IMR-90 (cell line): Measurements from ENCODE around the gene FSIP1. TPM values are rescaled to one million over a fixed set of nuclear protein-coding genes. Genes with fewer than 3 reads are reported as not detected.

Experiments used
- ATAC-seq: fragments of 200-7000 bp; cut with Tn5 transposase; 2 replicates; pipeline ENCODE4 v1.9.1; 2020; ENCODE audit warnings: low read depth, mild to moderate bottlenecking, moderate library complexity
- BruUV-seq: library from RNA; stranded (reverse); fragments of 400-500 nt; replicated peaks from 2 replicates; lab custom pipeline; 2021; lab: Mats Ljungman, UMichigan
- CTCF ChIA-PET: fragments of 300-600 bp; formaldehyde crosslinking; extraction: SDS; loops from one replicate; lab custom pipeline; 2021; ENCODE audit warnings: antibody characterized with exemption; lab: Yijun Ruan, JAX
- POLR2A ChIA-PET: fragments of 300-600 bp; sonication (Branson Sonifier 250); formaldehyde crosslinking; loops from one replicate; lab custom pipeline; 2022; ENCODE audit warnings: antibody characterized with exemption; ENCODE audit not compliant: unreplicated experiment; lab: Charles Lee
- DNase-seq: peaks from one replicate; pipeline ENCODE4 v3.0.0; 2013
- H2AFZ ChIP-seq: replicated peaks from 2 replicates; pipeline ENCODE3; 2013; ENCODE audit warnings: low read length, mild to moderate bottlenecking; ENCODE audit not compliant: poor library complexity
- H2AK5ac ChIP-seq: 2 replicates; pipeline ENCODE4 v1.6.1; 2013; ENCODE audit warnings: low read depth, low read length, inconsistent platforms
- H2AK9ac ChIP-seq: replicated peaks from 2 replicates; pipeline ENCODE3; 2013; ENCODE audit warnings: mild to moderate bottlenecking, low read depth, low read length, moderate library complexity; ENCODE audit not compliant: poor library complexity
- H2BK120ac ChIP-seq: 2 replicates; pipeline ENCODE4 v1.6.1; 2013; ENCODE audit warnings: low read depth, low read length, inconsistent platforms
- H2BK15ac ChIP-seq: 3 replicates; pipeline ENCODE4 v1.6.1; 2013; ENCODE audit warnings: low read depth, low read length, inconsistent platforms
- H2BK20ac ChIP-seq: 2 replicates; pipeline ENCODE4 v1.6.1; 2013; ENCODE audit warnings: low read depth, mild to moderate bottlenecking, inconsistent platforms, low read length, moderate library complexity
- H2BK5ac ChIP-seq: 2 replicates; pipeline ENCODE4 v1.6.1; 2013; ENCODE audit warnings: mild to moderate bottlenecking, low read depth, low read length, inconsistent platforms; ENCODE audit not compliant: poor library complexity, severe bottlenecking
- H3K14ac ChIP-seq: replicated peaks from 2 replicates; pipeline ENCODE4 v1.6.1; 2013; ENCODE audit warnings: low read depth, low read length, inconsistent platforms
- H3K18ac ChIP-seq: 2 replicates; pipeline ENCODE4 v1.6.1; 2013; ENCODE audit warnings: low read depth, low read length, control low read depth
- H3K23ac ChIP-seq: 2 replicates; pipeline ENCODE4 v1.6.1; 2013; ENCODE audit warnings: low read depth, low read length, inconsistent platforms
- H3K27ac ChIP-seq: 2 replicates; pipeline ENCODE4 v1.5.1; 2013; ENCODE audit warnings: mild to moderate bottlenecking, control low read depth, low read length; ENCODE audit not compliant: insufficient read depth
- H3K27me3 ChIP-seq: 2 replicates; pipeline ENCODE4 v1.6.1; 2013; ENCODE audit warnings: low read length; ENCODE audit not compliant: control insufficient read depth, insufficient read depth
- H3K36me3 ChIP-seq: 2 replicates; pipeline ENCODE4 v1.6.1; 2013; ENCODE audit warnings: low read length, mixed read lengths; ENCODE audit not compliant: control insufficient read depth, insufficient read depth
- H3K4ac ChIP-seq: 2 replicates; pipeline ENCODE4 v1.6.1; 2013; ENCODE audit warnings: low read depth, low read length, inconsistent platforms
- H3K4me1 ChIP-seq: 2 replicates; pipeline ENCODE4 v1.6.1; 2013; ENCODE audit warnings: low read length, mixed read lengths; ENCODE audit not compliant: control insufficient read depth, insufficient read depth
- H3K4me2 ChIP-seq: 2 replicates; pipeline ENCODE4 v1.6.1; 2013; ENCODE audit warnings: low read depth, mild to moderate bottlenecking, control low read depth, low read length, moderate library complexity
- H3K4me3 ChIP-seq: 2 replicates; pipeline ENCODE4 v1.5.1; 2013; ENCODE audit warnings: low read depth, mild to moderate bottlenecking, control low read depth, low read length, moderate library complexity; ENCODE audit not compliant: insufficient read depth
- H3K56ac ChIP-seq: 2 replicates; pipeline ENCODE4 v1.6.1; 2013; ENCODE audit warnings: low read length, inconsistent platforms; ENCODE audit not compliant: insufficient read depth; ENCODE audit errors: extremely low read depth
- H3K79me1 ChIP-seq, 2 experiments: 2 replicates each; pipeline ENCODE4 v1.6.1; 2013; ENCODE audit warnings: low read length in 2 of 2, inconsistent platforms in 1 of 2, low read depth in 1 of 2
- H3K9ac ChIP-seq: 2 replicates; pipeline ENCODE4 v1.6.1; 2013; ENCODE audit warnings: low read depth, low read length, control low read depth
- H3K9me1 ChIP-seq: 2 replicates; pipeline ENCODE4 v1.6.1; 2013; ENCODE audit warnings: low read length, inconsistent platforms; ENCODE audit not compliant: insufficient read depth
- H3K9me3 ChIP-seq: 2 replicates; pipeline ENCODE4 v1.6.1; 2013; ENCODE audit warnings: low read length; ENCODE audit not compliant: control insufficient read depth, insufficient read depth
- H4K20me1 ChIP-seq: 2 replicates; pipeline ENCODE4 v1.6.1; 2013; ENCODE audit warnings: low read length, inconsistent platforms; ENCODE audit not compliant: insufficient read depth
- H4K5ac ChIP-seq: 2 replicates; pipeline ENCODE4 v1.6.1; 2013; ENCODE audit warnings: mild to moderate bottlenecking, low read depth, low read length, control low read depth
- H4K8ac ChIP-seq, 2 experiments: 2 replicates each; pipeline ENCODE4 v1.6.1; 2013; ENCODE audit warnings: low read depth in 2 of 2, low read length in 2 of 2, control low read depth in 1 of 2, inconsistent platforms in 1 of 2
- H4K91ac ChIP-seq: 2 replicates; pipeline ENCODE4 v1.6.1; 2013; ENCODE audit warnings: low read depth, low read length, inconsistent platforms; ENCODE audit not compliant: insufficient read depth
- BHLHE40 ChIP-seq: fragments of 150-350 bp; IDR thresholded peaks from 2 replicates; pipeline ENCODE4 v1.6.1; 2016; ENCODE audit warnings: mild to moderate bottlenecking, low read depth, low read length
- CEBPB ChIP-seq: IDR thresholded peaks from 2 replicates; pipeline ENCODE4 v1.6.1; 2012; ENCODE audit warnings: low read depth, low read length, improper control_type of control experiment
- CHD1 ChIP-seq: IDR thresholded peaks from 2 replicates; pipeline ENCODE4 v1.6.1; 2012; ENCODE audit warnings: low read depth, low read length, improper control_type of control experiment
- ELK1 ChIP-seq: fragments of 150-350 bp; IDR thresholded peaks from 2 replicates; pipeline ENCODE4 v1.6.1; 2016; ENCODE audit warnings: low read depth, mild to moderate bottlenecking, low read length, moderate library complexity, borderline replicate concordance
- FOS ChIP-seq: fragments of 150-350 bp; IDR thresholded peaks from 2 replicates; pipeline ENCODE4 v1.6.1; 2016; ENCODE audit warnings: low read depth, low read length
- MAZ ChIP-seq: IDR thresholded peaks from 2 replicates; pipeline ENCODE4 v1.6.1; 2012; ENCODE audit warnings: low read depth, mild to moderate bottlenecking, low read length, improper control_type of control experiment, moderate library complexity, borderline replicate concordance
- MXI1 ChIP-seq: IDR thresholded peaks from 2 replicates; pipeline ENCODE4 v1.6.1; 2012; ENCODE audit warnings: low read depth, mild to moderate bottlenecking, low read length, moderate library complexity, borderline replicate concordance
- POLR2A ChIP-seq: IDR thresholded peaks from 2 replicates; pipeline ENCODE4 v1.6.1; 2012; ENCODE audit warnings: mild to moderate bottlenecking, low read depth, low read length
- RAD21 ChIP-seq: IDR thresholded peaks from 2 replicates; pipeline ENCODE4 v1.6.1; 2012; ENCODE audit warnings: low read length, improper control_type of control experiment
- SMC3 ChIP-seq: fragments of 150-350 bp; IDR thresholded peaks from 2 replicates; pipeline ENCODE4 v1.6.1; 2016; ENCODE audit warnings: low read depth, mild to moderate bottlenecking, antibody characterized with exemption, low read length, moderate library complexity
- WGBS, 2 experiments: methylation state at CpG; one replicate each; pipeline versions ENCODE4 v1.1.5 to v1.1.7; 2013; ENCODE audit warnings: missing lambda C conversion rate in 2 of 2; ENCODE audit not compliant: insufficient read length in 1 of 2; ENCODE audit errors: extremely low coverage in 2 of 2; 5-methylcytosine and 5-hydroxymethylcytosine counted together
- dilution Hi-C: fragments of 300-500 bp; cut with HindIII; formaldehyde crosslinking; loops from one replicate; pipeline ENCODE4 v1.14.3; 2018; ENCODE audit warnings: low sequenced_read_pairs; ENCODE audit not compliant: unreplicated experiment
- in situ Hi-C: fragments of 300-500 bp; cut with MboI; formaldehyde crosslinking; loops from 3 replicates; pipeline ENCODE4 v1.14.3; 2019; ENCODE audit warnings: low sequenced_read_pairs, inconsistent platforms, mixed read lengths
- intact Hi-C: fragments of 100-400 bp; cut with micrococcal nuclease; formaldehyde crosslinking; loops from 2 replicates; pipeline ENCODE4 v1.10.0; 2022
- polyA plus RNA-seq, 3 experiments: library from polyadenylated mRNA; depleted of rRNA; stranded (reverse); fragments of >200 nt; gene quantifications; 2 replicates each; pipeline ENCODE4 v1.2.3, GENCODE V29; 2012; ENCODE audit warnings: low replicate concordance in 1 of 3
- total RNA-seq: library from RNA; depleted of rRNA; stranded (reverse); fragments of >200 nt; gene quantifications from 2 replicates; pipeline ENCODE4 v1.2.3, GENCODE V29; 2012

Gene FSIP1
- total and polyA plus RNA-seq, 2 of the 4 experiments (the other 2 are of a cell fraction): 0.10 to 0.18 TPM

- intact Hi-C loops (loop anchor here (1.0 to 5.0 kb wide), 9 partner anchors 176 to 872 kb away; no protein-coding TSS in a partner anchor), dilution Hi-C loops (no loop called here), in situ Hi-C loops (loop anchor here (5.0 kb wide), 4 partner anchors 408 to 873 kb away; no protein-coding TSS in a partner anchor)
- Histone ChIP-seq H3K9ac (peak within 1 kb of the TSS; percentile 85), H2AK9ac (peak within 1 kb of the TSS; percentile 88), H2BK15ac (peak within 1 kb of the TSS; percentile 45; the same call in 2 of the 3 replicates), H3K9me3 (no peaks in the 10 kb centered on the region), H2AFZ (peak within 1 kb of the TSS; percentile 89), H3K56ac (peak within 1 kb of the TSS; percentile 95), H3K36me3 (peaks cover 38% of the 10 kb centered on the region), H3K9me1 (peaks cover 12% of the 10 kb centered on the region; the same call in 1 of the 2 replicates), H3K18ac (peak within 1 kb of the TSS; percentile 75), H2BK5ac (peak within 1 kb of the TSS; percentile 98), H4K8ac (peak within 1 kb of the TSS; percentile 71 to 90), H3K4ac (peak within 1 kb of the TSS; percentile 94), H4K91ac (peak within 1 kb of the TSS; percentile 94), H4K20me1 (peaks cover 47% of the 10 kb centered on the region), H2BK20ac (peak within 1 kb of the TSS; percentile 78), H2BK120ac (peak within 1 kb of the TSS; percentile 97), H3K27me3 (no peaks in the 10 kb centered on the region), H3K4me1 (peaks cover 8% of the 10 kb centered on the region), H3K79me1 (peaks cover 7 to 43% of the 10 kb centered on the region in 2 experiments; a peak in 3 of 4 replicates), H3K4me2 (peak within 1 kb of the TSS; percentile 63), H4K5ac (peak within 1 kb of the TSS; percentile 54), H2AK5ac (peak within 1 kb of the TSS; percentile 60), H3K14ac (peak within 1 kb of the TSS; percentile 95), H3K4me3 (peak within 1 kb of the TSS; percentile 80), H3K27ac (peak within 1 kb of the TSS; percentile 78), H3K23ac (peak within 1 kb of the TSS; percentile 95)
- peak; percentile 95 for DNase-seq
- BruUV-seq: no TSS peak
- peak; percentile 54 for ATAC-seq
- TF ChIP-seq SMC3 (peak; percentile 9; the same call in 1 of the 2 replicates), CHD1 (no peak; the same call in 1 of the 2 replicates), CEBPB (peak; percentile 87), MXI1 (peak; percentile 31; the same call in 1 of the 2 replicates), MAZ (peak; percentile 99), BHLHE40 (peak; percentile 73), ELK1 (no peak), POLR2A (peak; percentile 100), FOS (no peak), RAD21 (peak; percentile 14)
- 0% methylated on average over 9 of the region's 74 CpGs; no CpG with 5 or more reads in 1 of the 2 experiments for WGBS, 2 experiments
- CTCF ChIA-PET: interaction anchor here (0.8 to 1.8 kb wide), 9 partner anchors 53 to 739 kb away, joined by 3 to 13 read pairs (median 4); no protein-coding TSS in a partner anchor
- POLR2A ChIA-PET: interaction anchor here (0.6 to 2.7 kb wide), 25 partner anchors 25 to 763 kb away, joined by 3 to 23 read pairs (median 4); no protein-coding TSS in a partner anchor
These were observed 202.0 kb downstream of the FSIP1 start, which contains the start of gene THBS1 for GRCh38 chr15:39580485-39581241. Gene THBS1, plus strand, starts transcription at chr15:39581079. Its CDS starts 779 bp downstream, at chr15:39581858.
